CD4-positive, alpha-beta T cell treated with Interleukin-17A for 1 hour (primary cell): ENCODE data around the gene ELAVL1.
"Not testable (repeated sequence)": the region's sequence is repeated elsewhere in the genome, so short reads cannot be mapped to it uniquely, and the experiment has no call there.

Experiments used
- DNase-seq: peaks from one replicate; pipeline ENCODE4 v3.0.0-alpha.2; 2020

ELAVL1 gene

DNA sequence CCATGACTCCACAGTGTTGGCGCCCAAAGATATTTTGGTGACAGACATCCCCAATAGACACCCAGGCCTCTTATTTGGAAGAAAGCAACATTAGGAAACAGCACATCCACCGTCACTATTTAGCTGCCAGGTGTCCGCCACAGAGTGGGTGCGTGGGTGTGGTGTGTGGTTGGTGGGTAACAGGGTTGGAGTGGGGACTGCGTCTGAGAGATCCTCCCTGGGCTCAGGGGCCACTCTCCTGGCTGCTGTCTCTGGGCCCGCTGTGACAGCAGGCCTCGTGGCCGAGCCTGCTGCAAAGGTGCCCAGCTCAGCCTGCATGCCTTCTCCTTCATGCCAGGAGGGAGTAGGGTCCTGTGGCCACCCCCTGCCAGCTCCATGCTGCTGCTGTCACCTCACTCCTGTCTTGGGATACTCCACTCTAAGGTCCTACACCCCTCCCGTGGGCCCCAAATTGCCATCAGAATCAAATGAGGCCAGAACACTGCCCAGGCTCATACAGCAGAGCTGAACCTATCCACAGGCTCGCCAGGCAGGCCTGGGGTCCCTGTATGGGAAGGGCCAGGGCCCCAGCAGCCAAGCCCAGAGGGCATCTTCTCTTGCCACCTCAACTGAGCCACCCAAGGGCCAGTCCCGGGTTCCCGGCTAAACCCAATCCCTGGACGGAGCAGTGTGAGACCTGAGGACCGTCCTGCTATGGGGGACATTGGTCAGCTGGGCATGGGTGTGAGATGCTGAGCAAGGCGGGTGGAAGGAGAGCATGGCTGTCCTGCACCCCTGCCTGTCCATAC lies 37.2 kb downstream of the ELAVL1 start:
- DNase-seq, result no peak

GRCh38 chr19:7965921-7966665 lies 39.3 kb downstream of the ELAVL1 start:
- no peak for DNase-seq

- DNase-seq, result no peak
Observed at GRCh38 chr19:7965259-7965841, 40.1 kb downstream of the ELAVL1 start.

DNA sequence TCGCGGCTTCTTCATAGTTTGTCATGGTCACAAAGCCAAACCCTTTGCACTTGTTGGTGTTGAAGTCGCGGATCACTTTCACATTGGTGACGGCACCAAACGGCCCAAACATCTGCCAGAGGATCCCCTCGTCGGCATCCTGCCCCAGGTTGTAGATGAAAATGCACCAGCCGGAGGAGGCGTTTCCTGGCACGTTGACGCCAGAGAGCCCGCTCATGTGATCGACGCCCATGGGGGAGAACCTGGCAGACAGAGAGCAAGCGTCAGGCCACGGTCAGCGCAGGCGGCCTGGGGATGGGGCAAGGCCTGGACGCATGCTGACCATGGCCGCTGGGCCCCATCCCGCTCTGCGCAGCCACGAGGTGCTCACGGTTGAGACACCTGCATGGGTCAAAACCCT lies 41.9 kb downstream of the ELAVL1 start:
- no peak for DNase-seq

GRCh38 chr19:7962644-7963268 lies 42.7 kb downstream of the ELAVL1 start:
- DNase-seq, result no peak

- no peak for DNase-seq
Observed at GRCh38 chr19:7961920-7962626, 43.4 kb downstream of the ELAVL1 start.

- DNase-seq, result not testable (repeated sequence)
Observed at GRCh38 chr19:7961082-7961481, 44.4 kb downstream of the ELAVL1 start.

GRCh38 chr19:7959211-7959610 lies 46.2 kb downstream of the ELAVL1 start:
- no peak for DNase-seq

- DNase-seq, result no peak
Observed at GRCh38 chr19:7955696-7956095, 49.7 kb downstream of the ELAVL1 start.

DNA sequence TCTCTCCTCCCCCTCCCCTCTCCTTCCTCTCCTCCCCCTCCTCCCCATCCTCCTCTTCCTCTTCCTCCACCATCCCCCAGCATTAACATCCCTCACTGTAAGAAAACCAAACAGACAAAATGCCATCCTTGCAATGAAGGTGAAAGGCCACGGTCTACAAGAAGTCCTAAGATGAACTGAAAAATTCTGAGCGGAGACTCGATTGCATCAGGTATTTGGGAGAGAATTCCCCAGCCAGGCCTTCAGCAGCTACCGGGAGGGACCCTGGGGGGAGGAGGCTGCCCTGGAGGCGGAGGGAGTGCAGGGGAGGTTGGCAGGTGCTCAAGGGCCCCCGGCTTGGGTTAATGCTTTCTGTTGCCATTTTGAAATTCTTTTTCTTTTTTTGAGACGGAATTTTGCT lies 51.9 kb downstream of the ELAVL1 start:
- DNase-seq, result no peak

DNA sequence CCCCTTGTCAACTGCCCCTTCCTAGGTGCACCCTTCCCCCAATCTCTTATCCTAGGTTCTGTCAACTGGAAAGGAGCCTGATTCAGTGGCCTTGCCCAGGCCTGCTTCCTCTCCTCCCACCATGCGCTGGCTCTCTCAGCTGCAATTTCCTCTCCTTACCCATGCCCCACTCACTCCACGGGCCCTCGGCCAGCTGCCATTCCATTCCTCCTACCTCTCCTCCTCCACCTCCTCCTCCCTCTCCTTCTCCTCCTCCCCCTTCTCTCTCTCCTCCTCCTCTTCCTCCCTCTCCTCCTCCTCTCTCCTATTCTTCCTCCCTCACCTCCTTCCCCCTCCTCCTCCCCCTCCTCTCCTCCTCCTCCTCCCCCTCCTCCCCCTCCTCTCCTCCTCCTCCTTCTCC lies 52.4 kb downstream of the ELAVL1 start:
- no peak for DNase-seq

DNA sequence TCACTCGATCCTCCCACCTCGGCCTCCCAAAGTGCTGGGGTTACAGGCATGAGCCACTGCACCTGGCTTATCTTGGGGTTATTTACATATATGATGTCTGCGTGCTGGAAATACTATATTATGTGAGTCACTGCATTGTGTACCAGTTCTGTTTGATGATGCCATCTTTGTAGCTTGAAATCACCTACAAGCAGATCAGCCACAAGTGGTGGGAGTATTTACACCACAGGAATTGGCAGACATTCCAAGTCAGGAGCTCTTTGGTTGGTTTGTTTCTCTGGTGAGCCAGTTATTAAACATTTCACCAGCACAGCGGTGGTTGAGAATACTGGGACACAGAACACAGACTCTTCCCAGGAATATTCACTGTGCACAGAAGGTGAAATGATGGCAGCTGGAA lies 57.5 kb downstream of the ELAVL1 start:
- no peak for DNase-seq

DNA sequence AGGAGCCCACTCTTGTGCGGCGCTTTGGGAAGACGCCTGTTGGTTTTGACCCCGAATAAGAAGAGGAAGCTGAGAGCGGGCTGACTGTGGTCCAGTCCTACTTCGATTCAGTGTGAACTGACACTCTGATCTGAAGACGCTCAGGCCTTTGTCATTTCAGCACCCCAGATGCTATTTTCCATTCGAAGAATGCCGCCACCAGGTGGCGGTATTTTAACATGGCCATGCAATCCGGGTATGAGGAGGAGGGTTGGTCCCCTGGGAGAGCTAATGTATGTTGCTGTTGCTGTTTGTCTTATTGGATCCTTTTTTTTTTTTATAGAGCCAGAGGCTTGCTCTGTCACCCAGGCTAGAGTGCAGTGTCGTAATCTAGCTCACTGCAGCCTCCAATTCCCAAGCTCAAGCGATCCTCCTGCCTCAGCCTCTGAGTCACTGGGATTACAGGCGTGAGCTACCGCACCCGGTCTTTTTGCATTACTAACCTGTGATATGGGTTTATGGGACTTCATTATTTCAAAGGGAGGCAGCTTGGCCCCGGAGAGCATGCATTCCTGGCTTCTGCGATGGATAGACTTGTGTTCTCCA lies 61.2 kb downstream of the ELAVL1 start:
- DNase-seq, result peak; percentile 89

- DNase-seq, result peak; percentile 100
Observed at GRCh38 chr19:7943444-7944176, 61.8 kb downstream of the ELAVL1 start, which contains the start of gene TIMM44. Gene TIMM44, minus strand, starts transcription at chr19:7943666. Its CDS starts 15 bp downstream, at chr19:7943651.

- no peak for DNase-seq
Observed at GRCh38 chr19:7942981-7943443, 62.4 kb downstream of the ELAVL1 start.

DNA sequence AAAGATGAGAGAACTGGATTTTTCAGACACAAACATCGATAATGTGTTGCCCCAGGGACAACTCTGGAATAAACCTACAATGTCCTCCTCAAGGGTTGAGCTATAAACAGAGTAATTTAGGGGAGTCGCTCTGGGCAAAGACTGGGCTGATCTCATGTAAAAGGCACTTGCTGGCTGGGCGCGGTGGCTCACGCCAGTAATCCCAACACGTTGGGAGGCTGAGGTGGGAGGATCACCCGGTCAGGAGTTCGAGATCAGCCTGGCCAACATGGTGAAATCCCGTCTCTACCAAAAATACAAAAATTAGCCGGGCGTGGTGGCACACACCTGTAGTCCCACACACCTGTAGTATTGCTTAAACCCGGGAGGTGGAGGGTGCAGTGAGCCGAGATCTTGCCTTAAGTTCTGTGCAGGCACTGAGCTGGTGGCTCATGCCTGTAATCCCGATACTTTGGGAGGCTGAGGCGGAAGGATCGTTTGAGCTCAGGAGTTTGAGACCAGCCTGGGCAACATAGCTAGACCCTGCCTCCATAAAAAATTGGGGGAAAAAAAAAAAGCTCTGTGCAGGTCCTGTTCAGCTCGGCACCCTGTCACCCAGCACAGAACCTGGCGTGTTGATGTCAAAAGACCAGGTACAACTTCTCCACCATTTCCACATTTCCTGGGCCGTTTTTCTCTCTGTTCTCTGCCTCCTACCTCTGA lies 63.4 kb downstream of the ELAVL1 start:
- no peak for DNase-seq

DNA sequence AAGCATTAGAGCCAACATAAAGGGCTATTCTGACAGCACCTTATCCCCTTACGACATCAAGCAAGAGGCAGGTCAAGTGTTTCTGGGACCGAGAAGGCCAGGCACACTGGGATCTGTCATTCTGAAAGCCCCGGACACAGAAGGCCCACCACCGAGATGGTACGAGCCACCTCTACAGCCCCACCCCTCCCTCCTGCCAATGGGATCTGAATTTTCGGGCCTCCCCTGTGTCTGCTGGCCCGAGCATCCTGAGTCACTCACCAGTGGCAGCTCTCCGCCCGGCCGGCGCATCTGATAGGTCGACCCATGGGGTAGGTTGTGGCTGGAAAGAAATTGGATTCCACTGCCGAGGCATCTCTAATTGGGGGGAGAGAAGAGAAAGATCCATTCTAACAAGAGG lies 64.6 kb downstream of the ELAVL1 start:
- no peak for DNase-seq

- DNase-seq, result no peak
Observed at GRCh38 chr19:7934766-7935165, 70.7 kb downstream of the ELAVL1 start.

DNA sequence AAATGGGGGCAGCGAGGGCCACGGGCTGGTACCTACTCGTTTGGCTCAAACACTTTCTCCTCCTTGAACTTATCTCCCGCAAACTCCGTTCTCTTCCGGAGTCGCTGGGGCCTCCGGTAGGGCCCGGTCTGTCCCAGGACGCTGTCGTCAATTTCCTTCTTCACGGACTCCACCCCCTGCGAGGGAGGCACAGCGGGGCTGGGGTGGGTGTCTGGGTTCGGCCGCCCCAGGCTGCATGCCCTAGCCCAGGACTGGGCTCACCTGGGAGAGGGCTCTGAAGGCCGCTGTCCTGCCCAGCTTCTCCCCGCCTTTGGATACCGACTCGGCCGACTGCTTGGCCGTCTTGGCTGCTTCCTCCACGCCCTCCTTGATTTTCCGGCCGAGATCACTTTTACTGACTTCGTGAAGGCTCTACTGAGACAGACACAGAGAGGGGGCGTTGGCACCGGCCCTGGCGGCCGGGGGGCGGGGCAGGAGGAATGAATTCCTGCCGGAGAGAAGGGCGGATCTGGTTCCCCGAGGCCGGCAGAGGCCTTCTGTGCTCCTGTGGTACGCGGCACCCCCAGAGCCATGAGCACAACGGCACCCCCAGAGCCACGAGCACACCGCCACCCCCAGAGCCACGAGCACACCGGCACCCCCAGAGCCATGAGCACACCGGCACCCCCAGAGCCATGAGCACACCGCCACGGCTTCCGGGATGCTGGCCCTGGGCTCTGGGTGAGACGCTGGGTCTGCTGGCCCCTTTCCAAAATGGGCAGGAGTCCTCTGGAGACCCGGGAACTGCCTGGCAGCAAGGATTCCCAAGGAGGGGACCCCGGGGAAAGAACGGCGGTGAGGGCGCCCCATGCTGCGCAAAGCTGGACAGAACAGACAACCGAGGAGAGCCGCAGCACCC lies 71.4 kb downstream of the ELAVL1 start:
- no peak for DNase-seq

DNA sequence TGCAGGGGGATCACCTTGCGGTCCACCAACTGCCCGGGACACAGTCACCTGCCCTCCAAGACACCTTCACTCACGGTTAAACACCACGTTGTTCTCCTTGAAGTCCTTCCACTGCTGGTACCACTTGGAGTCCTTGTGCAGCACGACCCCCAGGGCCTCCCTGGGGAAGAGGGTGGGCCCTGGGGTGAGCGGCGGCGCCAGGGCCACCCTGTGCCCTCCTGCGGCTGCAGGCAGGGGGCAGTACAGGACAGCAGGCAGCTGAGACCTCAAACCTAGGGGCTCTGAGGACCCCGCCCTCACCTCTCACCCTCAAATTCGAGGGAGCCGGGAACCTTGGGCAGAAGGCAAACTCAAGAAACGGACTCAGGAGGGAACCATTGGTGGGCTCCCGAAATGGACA lies 72.0 kb downstream of the ELAVL1 start:
- DNase-seq, result no peak
